Esophagus squamous epithelium (tissue), 5 donors: ENCODE data around the gene EDC3. TPM values are rescaled to one million over a fixed set of nuclear protein-coding genes. Genes with fewer than 3 reads are reported as not detected.

Source experiments
- DNase-seq: peaks from one replicate; lab custom pipeline; 2025; lab: John Stamatoyannopoulos, UW
- H3K27ac ChIP-seq, 4 donors: fragments of 200-600 bp; sonication (generic); one replicate each; pipeline ENCODE4 v1.5.1; 2016 to 2019; ENCODE audit warnings: mild to moderate bottlenecking in 1 of 4
- H3K27me3 ChIP-seq, 4 donors: fragments of 200-600 bp; sonication (generic); 1 replicate in 3 of 4; 2 replicates in 1 of 4; pipeline versions ENCODE4 v1.5.1 to v1.6.0; 2017 to 2021; ENCODE audit warnings: antibody characterized with exemption in 1 of 4
- H3K36me3 ChIP-seq, 3 donors: fragments of 200-600 bp; sonication (generic); one replicate each; pipeline ENCODE4 v1.5.1; 2016 to 2019
- H3K4me1 ChIP-seq, 3 donors: fragments of 200-600 bp; sonication (generic); one replicate each; pipeline ENCODE4 v1.5.1; 2017 to 2019
- H3K4me3 ChIP-seq, 4 donors: fragments of 200-600 bp; sonication (generic); 1 replicate in 3 of 4; 2 replicates in 1 of 4; pipeline ENCODE4 v1.5.1; 2016 to 2019; ENCODE audit warnings: mild to moderate bottlenecking in 2 of 4, moderate library complexity in 1 of 4
- H3K9me3 ChIP-seq, 3 donors: fragments of 200-600 bp; sonication (generic); one replicate each; pipeline ENCODE4 v1.5.1; 2016 to 2019
- POLR2A ChIP-seq, 4 donors: fragments of 450-650 bp; IDR thresholded peaks; one replicate each; pipeline ENCODE4 v1.6.1; 2017; ENCODE audit warnings: antibody characterized with exemption in 4 of 4, mild to moderate bottlenecking in 4 of 4, moderate library complexity in 3 of 4
- WGBS, 2 donors: methylation state at CpG; one replicate each; pipeline ENCODE4 v1.1.5; 2018; 5-methylcytosine and 5-hydroxymethylcytosine counted together
- intact Hi-C: fragments of 100-400 bp; cut with DNase I; formaldehyde crosslinking; loops from one replicate; pipeline ENCODE4 v1.15.0; 2022
- total RNA-seq, 4 donors: library from RNA; depleted of rRNA; stranded (reverse); fragments of >200 nt; gene quantifications; one replicate each; pipeline ENCODE4 v1.1.0, GENCODE V29; 2016
- TF ChIP-seq, protein P1 (sequence below), 6 experiments: fragments of 450-650 bp in 4 of 6; fragments of 200-600 bp in 2 of 6; sonication (generic) in 2 of 6; IDR thresholded peaks; one replicate each; pipeline ENCODE4 v1.5.1; 2016 to 2019; ENCODE audit warnings: antibody characterized with exemption in 6 of 6, mild to moderate bottlenecking in 4 of 6, moderate library complexity in 4 of 6
- donor health status: DM: yes; HTN: yes; CAD: no.

Gene EDC3
- total RNA-seq, 4 donors from 2014 or later = 10.0 to 17.4 (median 13.2) TPM

DNA sequence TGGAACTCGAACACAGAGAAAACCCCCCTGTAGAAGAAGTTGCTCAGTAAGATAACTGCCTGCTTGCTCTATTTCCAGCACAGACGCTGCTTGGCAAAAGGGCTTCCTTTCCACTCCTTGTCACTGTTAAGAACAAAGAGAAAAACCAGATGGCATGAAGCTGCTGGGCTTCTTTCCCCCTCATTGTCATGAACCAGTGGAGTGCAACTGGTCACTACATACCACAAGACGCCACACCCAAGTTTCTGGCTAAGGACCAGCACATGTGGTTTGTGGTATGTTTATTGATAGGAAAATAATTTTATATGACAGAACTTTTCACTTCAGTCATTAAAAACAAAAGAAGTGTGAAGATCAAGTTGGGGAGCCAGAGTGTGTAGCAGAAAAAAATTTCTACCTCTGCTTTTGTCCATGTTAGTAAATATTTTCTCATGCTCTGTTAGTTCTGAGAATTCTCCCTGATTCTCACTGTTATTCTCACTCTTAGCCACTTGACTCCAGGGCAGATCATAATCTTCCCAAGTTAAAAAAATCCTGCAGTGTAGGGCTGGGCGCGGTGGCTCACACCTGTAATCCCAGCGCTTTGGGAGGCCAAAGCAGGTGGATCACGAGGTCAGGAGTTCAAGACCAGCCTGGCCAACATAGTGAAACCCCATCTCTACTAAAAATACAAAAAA is 42.3 kb downstream of the EDC3 start:
- 74 to 80% methylated on average over 7 of the region's 7 CpGs for WGBS, 2 donors
- Histone ChIP-seq H3K4me1 (peaks cover 0 to 61% (median 24%) of the 10 kb centered on the region in 3 donors), H3K27me3 (no peaks in the 10 kb centered on the region), H3K9me3 (no peaks in the 10 kb centered on the region), H3K4me3 (no peak overlapping the region), H3K36me3 (peaks cover 0 to 46% (median 0%) of the 10 kb centered on the region in 3 donors), H3K27ac (peak overlapping the region in 3 of 4 donors; percentile 4 to 43 (median 39))
- TF ChIP-seq, protein P1, sequence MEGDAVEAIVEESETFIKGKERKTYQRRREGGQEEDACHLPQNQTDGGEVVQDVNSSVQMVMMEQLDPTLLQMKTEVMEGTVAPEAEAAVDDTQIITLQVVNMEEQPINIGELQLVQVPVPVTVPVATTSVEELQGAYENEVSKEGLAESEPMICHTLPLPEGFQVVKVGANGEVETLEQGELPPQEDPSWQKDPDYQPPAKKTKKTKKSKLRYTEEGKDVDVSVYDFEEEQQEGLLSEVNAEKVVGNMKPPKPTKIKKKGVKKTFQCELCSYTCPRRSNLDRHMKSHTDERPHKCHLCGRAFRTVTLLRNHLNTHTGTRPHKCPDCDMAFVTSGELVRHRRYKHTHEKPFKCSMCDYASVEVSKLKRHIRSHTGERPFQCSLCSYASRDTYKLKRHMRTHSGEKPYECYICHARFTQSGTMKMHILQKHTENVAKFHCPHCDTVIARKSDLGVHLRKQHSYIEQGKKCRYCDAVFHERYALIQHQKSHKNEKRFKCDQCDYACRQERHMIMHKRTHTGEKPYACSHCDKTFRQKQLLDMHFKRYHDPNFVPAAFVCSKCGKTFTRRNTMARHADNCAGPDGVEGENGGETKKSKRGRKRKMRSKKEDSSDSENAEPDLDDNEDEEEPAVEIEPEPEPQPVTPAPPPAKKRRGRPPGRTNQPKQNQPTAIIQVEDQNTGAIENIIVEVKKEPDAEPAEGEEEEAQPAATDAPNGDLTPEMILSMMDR (IDR thresholded peaks at IDR 0.05) = no peak
- TF ChIP-seq POLR2A (IDR thresholded peaks at IDR 0.05) = no peak
- intact Hi-C loops = no loop called here
- DNase-seq = no peak

- no peak for TF ChIP-seq POLR2A (IDR thresholded peaks at IDR 0.05)
- TF ChIP-seq, protein P1 (IDR thresholded peaks at IDR 0.05) = no peak
- Histone ChIP-seq H3K27me3 (no peaks in the 10 kb centered on the region), H3K4me3 (no peak overlapping the region), H3K36me3 (peaks cover 0 to 51% (median 0%) of the 10 kb centered on the region in 3 donors), H3K27ac (peak overlapping the region in 3 of 4 donors; percentile 15 to 42 (median 30)), H3K9me3 (no peaks in the 10 kb centered on the region), H3K4me1 (peaks cover 0 to 53% (median 24%) of the 10 kb centered on the region in 3 donors)
- DNase-seq = no peak
- intact Hi-C loops = no loop called here
- WGBS, 2 donors = 19 to 42% methylated on average over 3 of the region's 3 CpGs
Measured at GRCh38 chr15:74651242-74651741, 44.5 kb downstream of the EDC3 start.

GRCh38 chr15:74648051-74648842 is 47.6 kb downstream of the EDC3 start:
- Histone ChIP-seq H3K9me3 (no peaks in the 10 kb centered on the region), H3K27ac (no peak overlapping the region), H3K36me3 (peaks cover 0 to 26% (median 0%) of the 10 kb centered on the region in 3 donors), H3K27me3 (no peaks in the 10 kb centered on the region), H3K4me1 (peaks cover 7 to 46% (median 13%) of the 10 kb centered on the region in 3 donors), H3K4me3 (no peak overlapping the region)
- DNase-seq = no peak
- intact Hi-C loops = no loop called here
- TF ChIP-seq, protein P1 (IDR thresholded peaks at IDR 0.05) = no peak
- TF ChIP-seq POLR2A (IDR thresholded peaks at IDR 0.05) = no peak
- WGBS, 2 donors = 55 to 82% methylated on average over 3 to 5 of the region's 5 CpGs

- Histone ChIP-seq H3K4me1 (peaks cover 20 to 46% (median 20%) of the 10 kb centered on the region in 3 donors), H3K36me3 (peaks cover 0 to 15% (median 0%) of the 10 kb centered on the region in 3 donors), H3K27me3 (no peaks in the 10 kb centered on the region), H3K9me3 (no peaks in the 10 kb centered on the region), H3K27ac (no peak overlapping the region), H3K4me3 (no peak overlapping the region)
- intact Hi-C loops = no loop called here
- no peak for DNase-seq
- TF ChIP-seq, protein P1 (IDR thresholded peaks at IDR 0.05) = no peak
- TF ChIP-seq POLR2A (IDR thresholded peaks at IDR 0.05) = no peak
Measured at GRCh38 chr15:74646480-74646879, 49.3 kb downstream of the EDC3 start.
